Ovary (tissue), 3 donors: Measurements from ENCODE around the gene SRP54.

Source experiments
- CTCF ChIP-seq, 3 donors: fragments of 450-650 bp in 2 of 3; fragments of 200-600 bp in 1 of 3; IDR thresholded peaks; one replicate each; pipeline versions ENCODE4 v1.5.1 to v1.8.0; 2016 to 2022; ENCODE audit warnings: antibody characterized with exemption in 3 of 3, mild to moderate bottlenecking in 1 of 3
- POLR2A ChIP-seq: fragments of 450-650 bp; IDR thresholded peaks from one replicate; pipeline ENCODE4 v1.6.1; 2017; ENCODE audit warnings: antibody characterized with exemption, mild to moderate bottlenecking, moderate library complexity
- donor health status: DM: no; HTN: no; CAD: no.

DNA sequence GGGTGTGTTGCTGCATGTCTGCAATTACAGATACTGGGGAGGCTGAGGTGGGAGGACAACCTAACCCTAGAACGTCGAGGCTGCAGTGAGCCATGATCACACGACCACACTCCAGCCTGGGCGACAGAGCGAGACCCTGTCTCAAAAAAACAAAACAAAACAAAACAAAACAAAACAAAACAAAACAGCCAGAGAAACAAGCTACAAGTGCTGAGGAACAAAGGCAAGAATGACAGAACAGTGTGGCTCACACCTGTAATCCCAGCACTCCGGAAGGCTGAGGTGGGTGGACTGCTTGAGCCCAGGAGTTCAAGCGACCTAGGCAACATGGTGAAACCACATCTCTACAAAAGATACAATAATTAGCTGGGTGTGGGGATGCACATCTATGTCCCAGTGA lies 38.0 kb upstream of the SRP54 start:
- TF ChIP-seq CTCF (IDR thresholded peaks at IDR 0.05) (no peak), POLR2A (no peak)
